HUES6 (cell line): ENCODE measurements around the gene DCC.

Experiments
- H3K27ac ChIP-seq: 2 replicates; pipeline ENCODE4 v1.7.0; 2013; ENCODE audit warnings: low read depth, mild to moderate bottlenecking, low read length, inconsistent platforms
- H3K27me3 ChIP-seq: 2 replicates; pipeline ENCODE4 v1.6.1; 2013; ENCODE audit warnings: low read length; ENCODE audit not compliant: control insufficient read depth, insufficient read depth
- H3K36me3 ChIP-seq: 2 replicates; pipeline ENCODE4 v1.6.1; 2013; ENCODE audit warnings: low read length; ENCODE audit not compliant: control insufficient read depth, insufficient read depth
- H3K4me1 ChIP-seq: 2 replicates; pipeline ENCODE4 v1.6.1; 2013; ENCODE audit warnings: low read length; ENCODE audit not compliant: control insufficient read depth, insufficient read depth
- H3K4me3 ChIP-seq: 2 replicates; pipeline ENCODE4 v1.5.1; 2013; ENCODE audit warnings: low read depth, low read length
- H3K9ac ChIP-seq: one replicate; pipeline ENCODE4 v1.6.1; 2013; ENCODE audit warnings: mild to moderate bottlenecking, low read length
- H3K9me3 ChIP-seq: 2 replicates; pipeline ENCODE4 v1.6.1; 2013; ENCODE audit warnings: low read depth, low read length; ENCODE audit not compliant: control insufficient read depth, insufficient read depth

The DCC gene

DNA sequence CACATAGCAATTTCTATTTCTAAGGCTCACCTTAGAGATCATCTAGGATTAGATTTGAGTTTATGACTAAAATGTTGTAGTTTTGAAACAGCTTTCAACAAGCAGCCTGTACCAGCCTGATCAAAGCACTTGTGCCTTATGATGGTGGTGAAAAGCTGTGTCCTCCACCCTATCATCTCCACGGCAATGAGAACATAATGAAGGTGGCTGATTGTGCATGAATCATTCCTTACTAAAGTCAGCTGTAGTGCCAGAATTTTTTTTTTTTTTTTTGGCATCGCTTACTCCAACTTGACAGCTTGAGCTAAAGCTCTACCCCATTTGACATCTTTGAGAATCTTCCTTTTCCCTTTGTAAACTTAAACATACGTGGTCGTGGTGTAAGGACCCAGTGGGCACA, 86.0 kb downstream of the DCC start:
- no peak overlapping the region for H3K27ac ChIP-seq

DNA sequence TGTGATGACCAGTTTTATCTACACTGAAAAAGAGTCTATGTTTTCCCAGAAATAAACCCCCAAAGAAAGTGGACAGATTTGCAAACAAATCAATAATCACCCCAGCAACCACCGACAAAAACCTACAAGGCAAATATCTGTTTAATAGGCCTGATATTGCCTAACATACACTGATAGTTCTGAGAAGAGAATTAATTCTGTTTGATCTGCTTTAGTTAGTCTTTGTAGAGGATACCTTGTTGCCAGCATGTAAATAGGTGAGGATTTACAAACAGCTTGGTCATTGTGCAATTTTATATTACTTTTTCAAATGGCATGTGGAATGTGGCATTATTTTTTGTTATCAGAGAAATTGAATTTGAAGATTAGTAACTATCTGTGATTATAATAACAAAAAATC, 86.5 kb downstream of the DCC start:
- Histone ChIP-seq H3K36me3 (no peaks in the 10 kb centered on the region), H3K27ac (no peak overlapping the region), H3K4me1 (no peaks in the 10 kb centered on the region), H3K9me3 (no peaks in the 10 kb centered on the region), H3K4me3 (no peak overlapping the region), H3K27me3 (no peaks in the 10 kb centered on the region; the same call in 1 of the 2 replicates), H3K9ac (no peak overlapping the region)

More for the DNA sequence above, 86.0 kb downstream of the DCC start:
- no peaks in the 10 kb centered on the region; the same call in 1 of the 2 replicates for H3K27me3 ChIP-seq
- no peak overlapping the region for H3K9ac ChIP-seq
- H3K9me3 ChIP-seq = no peaks in the 10 kb centered on the region
- no peaks in the 10 kb centered on the region for H3K4me1 ChIP-seq
- no peak overlapping the region for H3K4me3 ChIP-seq
- H3K36me3 ChIP-seq = no peaks in the 10 kb centered on the region

DNA sequence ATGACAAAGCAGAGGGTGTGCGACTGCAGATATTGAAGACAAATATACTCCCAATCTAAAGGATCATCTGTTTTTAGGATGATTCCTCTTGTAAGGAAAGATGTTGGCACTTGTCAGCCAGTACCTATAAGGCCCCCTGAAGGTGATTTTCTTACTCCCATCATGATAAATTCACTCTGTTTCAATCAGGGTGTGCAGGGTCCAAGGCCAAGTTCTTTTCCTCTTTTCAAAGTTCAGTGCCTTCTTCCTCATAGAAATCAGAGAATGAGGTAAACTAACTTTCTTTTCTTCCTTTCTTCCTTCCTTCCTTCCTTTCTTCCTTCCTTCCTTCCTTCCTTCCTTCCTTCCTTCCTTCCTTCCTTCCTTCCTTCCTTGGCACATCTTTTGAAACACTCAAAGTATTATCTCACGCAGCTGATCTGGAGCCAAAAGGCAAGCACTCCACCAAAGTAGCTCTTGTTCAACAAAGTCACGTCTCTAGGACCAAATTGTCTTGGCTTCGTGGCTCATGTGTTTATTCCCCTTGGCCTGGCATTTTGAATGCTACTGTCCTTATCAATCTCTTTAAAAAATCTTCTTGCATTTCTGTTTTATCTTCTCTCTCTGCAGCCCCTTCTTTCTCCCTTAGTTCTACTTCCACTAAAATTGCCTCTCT, 87.7 kb downstream of the DCC start:
- Histone ChIP-seq H3K36me3 (no peaks in the 10 kb centered on the region), H3K4me3 (no peak overlapping the region), H3K4me1 (no peaks in the 10 kb centered on the region), H3K27ac (no peak overlapping the region), H3K27me3 (no peaks in the 10 kb centered on the region; the same call in 1 of the 2 replicates), H3K9ac (no peak overlapping the region), H3K9me3 (no peaks in the 10 kb centered on the region)

DNA sequence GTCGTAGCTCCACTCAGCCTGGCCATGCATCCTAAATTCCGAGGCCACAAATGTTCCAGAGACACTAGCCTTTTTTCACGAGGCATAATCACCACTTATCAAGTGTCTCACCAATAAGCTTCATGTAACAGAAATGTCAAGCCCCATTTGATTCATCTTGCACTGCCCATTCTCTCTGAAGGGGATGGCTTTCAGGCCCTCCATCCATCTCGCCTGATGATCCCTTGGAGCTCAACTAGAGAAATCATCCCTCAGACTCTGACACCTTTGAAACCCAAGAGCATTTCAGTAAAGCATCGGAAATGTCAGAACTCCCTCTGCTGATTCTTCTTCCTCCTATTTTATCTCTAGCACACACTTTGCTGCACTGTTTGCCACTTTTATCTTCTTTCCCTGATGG, 91.7 kb downstream of the DCC start:
- Histone ChIP-seq H3K27me3 (no peaks in the 10 kb centered on the region; the same call in 1 of the 2 replicates), H3K9ac (no peak overlapping the region), H3K27ac (no peak overlapping the region), H3K4me3 (no peak overlapping the region), H3K36me3 (no peaks in the 10 kb centered on the region), H3K9me3 (no peaks in the 10 kb centered on the region), H3K4me1 (no peaks in the 10 kb centered on the region)

DNA sequence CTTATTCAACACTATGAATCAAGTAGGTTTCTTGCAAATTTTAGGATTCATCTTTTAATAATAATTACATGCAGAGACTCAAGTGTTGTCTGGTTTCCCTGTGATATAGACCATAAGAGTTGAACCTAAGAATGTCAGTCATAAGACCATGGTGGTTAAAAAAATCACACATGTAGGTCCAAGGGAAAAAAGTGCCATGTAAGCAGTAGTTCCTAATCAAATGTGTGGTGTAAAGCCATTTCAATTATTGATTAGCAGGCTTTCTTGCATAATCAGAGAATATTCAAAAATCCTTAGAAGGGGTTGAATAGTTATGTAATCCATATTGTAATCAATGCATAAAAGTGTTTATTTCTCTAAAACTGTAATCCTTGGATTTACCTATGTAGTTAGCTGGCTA, 93.8 kb downstream of the DCC start:
- no peak overlapping the region for H3K27ac ChIP-seq

DNA sequence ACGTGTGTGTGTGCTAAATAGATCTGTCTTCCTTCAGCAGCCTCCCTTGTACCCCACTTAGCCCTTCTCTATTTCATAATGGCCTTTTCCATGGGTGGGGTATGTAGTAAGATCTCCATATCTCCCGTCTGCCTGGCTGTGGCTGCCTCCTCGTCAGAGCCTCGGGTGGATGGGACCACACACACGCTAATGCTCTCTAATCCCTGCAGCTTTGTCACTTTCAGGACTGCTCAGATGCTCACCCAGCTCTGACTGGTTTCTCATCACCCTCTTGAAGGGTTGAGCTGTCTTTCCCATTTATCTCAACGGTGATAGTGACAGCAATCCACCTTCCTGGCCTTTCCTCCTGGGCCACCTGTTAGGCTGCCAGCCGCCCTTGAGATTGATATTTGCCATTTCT, 95.3 kb downstream of the DCC start:
- Histone ChIP-seq H3K4me1 (no peaks in the 10 kb centered on the region), H3K27ac (no peak overlapping the region), H3K9me3 (no peaks in the 10 kb centered on the region), H3K27me3 (no peaks in the 10 kb centered on the region; the same call in 1 of the 2 replicates), H3K4me3 (no peak overlapping the region), H3K9ac (no peak overlapping the region), H3K36me3 (no peaks in the 10 kb centered on the region)

More for the DNA sequence above, 93.8 kb downstream of the DCC start:
- H3K36me3 ChIP-seq = no peaks in the 10 kb centered on the region
- no peak overlapping the region for H3K9ac ChIP-seq
- H3K27me3 ChIP-seq = no peaks in the 10 kb centered on the region; the same call in 1 of the 2 replicates
- H3K9me3 ChIP-seq = no peaks in the 10 kb centered on the region
- H3K4me3 ChIP-seq = no peak overlapping the region
- no peaks in the 10 kb centered on the region for H3K4me1 ChIP-seq

- H3K27ac ChIP-seq = no peak overlapping the region
Measured at GRCh38 chr18:52437161-52437560, 97.2 kb downstream of the DCC start.

GRCh38 chr18:52439457-52439856, 99.5 kb downstream of the DCC start:
- Histone ChIP-seq H3K27ac (no peak overlapping the region), H3K9me3 (no peaks in the 10 kb centered on the region)

More at GRCh38 chr18:52437161-52437560, 97.2 kb downstream of the DCC start:
- Histone ChIP-seq H3K4me3 (no peak overlapping the region), H3K4me1 (no peaks in the 10 kb centered on the region), H3K36me3 (no peaks in the 10 kb centered on the region), H3K9ac (no peak overlapping the region), H3K27me3 (no peaks in the 10 kb centered on the region), H3K9me3 (no peaks in the 10 kb centered on the region)

GRCh38 chr18:52441794-52442193, 101.8 kb downstream of the DCC start:
- no peak overlapping the region for H3K9ac ChIP-seq
- H3K9me3 ChIP-seq = no peaks in the 10 kb centered on the region
- H3K27ac ChIP-seq = no peak overlapping the region
- no peaks in the 10 kb centered on the region for H3K36me3 ChIP-seq
- no peaks in the 10 kb centered on the region for H3K4me1 ChIP-seq
- H3K27me3 ChIP-seq = no peaks in the 10 kb centered on the region
- no peak overlapping the region for H3K4me3 ChIP-seq

More at GRCh38 chr18:52439457-52439856, 99.5 kb downstream of the DCC start:
- Histone ChIP-seq H3K4me1 (no peaks in the 10 kb centered on the region), H3K27me3 (no peaks in the 10 kb centered on the region), H3K4me3 (no peak overlapping the region), H3K9ac (no peak overlapping the region), H3K36me3 (no peaks in the 10 kb centered on the region)

DNA sequence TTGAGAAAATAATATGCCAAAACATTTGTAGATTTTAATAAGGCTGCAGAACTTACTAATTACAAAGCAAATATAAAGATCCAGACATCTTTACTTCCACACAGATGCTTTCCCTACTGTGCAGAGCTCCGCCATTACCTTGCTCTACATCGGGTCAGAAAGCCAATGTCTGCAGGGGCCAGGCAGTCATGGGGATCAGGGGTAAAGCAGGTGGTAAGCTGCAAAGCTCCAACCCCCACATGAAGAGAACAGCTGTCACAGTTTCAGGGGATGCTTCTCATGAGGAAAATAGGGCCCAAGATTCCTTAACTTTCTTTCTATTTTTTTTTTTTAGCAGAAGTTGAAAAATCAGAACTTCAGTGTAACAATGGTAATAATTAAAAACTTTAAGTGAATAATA, 102.7 kb downstream of the DCC start:
- H3K27ac ChIP-seq = no peak overlapping the region

DNA sequence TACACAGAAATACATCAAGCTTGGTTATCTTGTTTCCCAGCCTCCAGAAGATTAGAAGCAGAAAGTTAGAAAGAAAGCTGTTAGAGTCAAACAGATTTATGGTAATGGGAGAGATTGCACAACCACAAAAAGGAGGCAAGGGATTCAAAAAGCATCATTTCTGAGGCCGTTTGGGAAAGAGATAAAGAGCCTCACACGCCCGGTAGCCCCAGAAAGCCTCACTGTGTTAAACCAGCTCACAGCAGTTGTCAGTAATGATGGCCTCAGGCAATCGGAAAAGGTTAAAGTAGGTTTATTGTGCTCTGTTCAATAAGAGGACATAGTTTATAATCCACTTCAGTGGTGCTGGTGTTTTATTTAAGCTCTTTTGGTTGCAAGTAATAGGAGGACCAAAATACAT, 111.3 kb downstream of the DCC start:
- Histone ChIP-seq H3K9ac (no peak overlapping the region), H3K9me3 (no peaks in the 10 kb centered on the region), H3K27ac (no peak overlapping the region), H3K4me1 (no peaks in the 10 kb centered on the region), H3K27me3 (no peaks in the 10 kb centered on the region), H3K36me3 (no peaks in the 10 kb centered on the region), H3K4me3 (no peak overlapping the region)

More for the DNA sequence above, 102.7 kb downstream of the DCC start:
- H3K36me3 ChIP-seq = no peaks in the 10 kb centered on the region
- H3K27me3 ChIP-seq = no peaks in the 10 kb centered on the region
- H3K9ac ChIP-seq = no peak overlapping the region
- no peaks in the 10 kb centered on the region for H3K4me1 ChIP-seq
- H3K4me3 ChIP-seq = no peak overlapping the region
- H3K9me3 ChIP-seq = no peaks in the 10 kb centered on the region
